Sciatic nerve (tissue), 2 donors: ENCODE results near the gene KSR1. TPM values are rescaled to one million over a fixed set of nuclear protein-coding genes. Genes with fewer than 3 reads are reported as not detected.
A peak's percentile ranks its signal among the peaks of the same experiment; 100 is the strongest.

Source experiments
- ATAC-seq: fragments of 200-7000 bp; cut with Tn5 transposase; one replicate; pipeline ENCODE4 v1.9.1; 2020; ENCODE audit warnings: mild to moderate bottlenecking, moderate library complexity
- DNase-seq: peaks from one replicate; pipeline ENCODE4 v3.0.0-alpha.2; 2020; ENCODE audit warnings: low spot score
- intact Hi-C: fragments of 100-400 bp; cut with DNase I; formaldehyde crosslinking; loops from one replicate; pipeline ENCODE4 v1.14.2; 2022
- total RNA-seq: library from RNA; stranded (reverse); fragmentation: NEBNext Ultra II Directional; extraction: Animal tissue kit (Norgen Biotek cat#: 25700); gene quantifications from one replicate; pipeline ENCODE4 v1.2.1, GENCODE V29; 2021
- donor health status: DM: no; HTN: no; CAD: no.
- donor health status: DM: no; HTN: no; CAD: no.

Gene KSR1
- total RNA-seq, 1 donor from 2014 or later, result 82.2 TPM

- DNase-seq (no peak), ATAC-seq (no peak)
- intact Hi-C loops, result no loop called here
These were observed 130.0 kb downstream of the KSR1 start for GRCh38 chr17:27586203-27586721.

- DNase-seq (no peak), ATAC-seq (no peak)
- intact Hi-C loops, result no loop called here
These were observed 132.1 kb downstream of the KSR1 start for GRCh38 chr17:27588354-27588753.

- no peak for ATAC-seq
- intact Hi-C loops, result no loop called here
- DNase-seq, result no peak
These were observed 134.6 kb downstream of the KSR1 start for GRCh38 chr17:27590864-27591263.

- intact Hi-C loops, result no loop called here
- no peak for ATAC-seq
- DNase-seq, result no peak
These were observed 135.7 kb downstream of the KSR1 start for GRCh38 chr17:27591986-27592385.

- DNase-seq (no peak), ATAC-seq (no peak)
- intact Hi-C loops, result no loop called here
These were observed 137.1 kb downstream of the KSR1 start for GRCh38 chr17:27593232-27593856.

GRCh38 chr17:27593857-27594255 is 137.6 kb downstream of the KSR1 start:
- intact Hi-C loops, result no loop called here
- DNase-seq (no peak), ATAC-seq (no peak)

GRCh38 chr17:27595208-27595607 is 139.0 kb downstream of the KSR1 start:
- ATAC-seq, result no peak
- intact Hi-C loops, result no loop called here
- no peak for DNase-seq

- intact Hi-C loops, result no loop called here
These were observed 139.8 kb downstream of the KSR1 start for GRCh38 chr17:27596096-27596495.

GRCh38 chr17:27596566-27597187 is 140.4 kb downstream of the KSR1 start:
- no peak for ATAC-seq
- intact Hi-C loops, result no loop called here
- DNase-seq, result no peak

More at GRCh38 chr17:27596096-27596495, 139.8 kb downstream of the KSR1 start:
- no peak for DNase-seq
- ATAC-seq, result no peak

- DNase-seq (no peak), ATAC-seq (no peak)
- intact Hi-C loops, result no loop called here
These were observed 140.9 kb downstream of the KSR1 start for GRCh38 chr17:27597188-27597580.

GRCh38 chr17:27597783-27598320 is 141.6 kb downstream of the KSR1 start:
- DNase-seq (no peak), ATAC-seq (no peak)
- intact Hi-C loops, result no loop called here

- no peak for ATAC-seq
- DNase-seq, result no peak
- intact Hi-C loops, result no loop called here
These were observed 142.2 kb downstream of the KSR1 start for GRCh38 chr17:27598337-27599050.

- intact Hi-C loops, result loop anchor here (2.0 to 10.0 kb wide), 3 partner anchors 143 to 248 kb away; partner anchors contain the start of gene KSR1
- DNase-seq, result no peak
- no peak for ATAC-seq
These were observed 144.2 kb downstream of the KSR1 start for GRCh38 chr17:27600471-27600870.

- DNase-seq (peak; percentile 94), ATAC-seq (peak; percentile 61)
- intact Hi-C loops, result loop anchor here (2.0 to 10.0 kb wide), 3 partner anchors 144 to 249 kb away; partner anchors contain the start of gene KSR1
These were observed 145.1 kb downstream of the KSR1 start for GRCh38 chr17:27601069-27601974.

- no peak for DNase-seq
- ATAC-seq, result no peak
- intact Hi-C loops, result loop anchor here (2.0 to 10.0 kb wide), 3 partner anchors 145 to 249 kb away; partner anchors contain the start of gene KSR1
These were observed 145.7 kb downstream of the KSR1 start for GRCh38 chr17:27601975-27602302.

GRCh38 chr17:27602721-27603420 is 146.6 kb downstream of the KSR1 start:
- intact Hi-C loops, result loop anchor here (5.0 to 10.0 kb wide), 2 partner anchors 146 to 152 kb away; partner anchors contain the start of gene KSR1
- DNase-seq (peak; percentile 90), ATAC-seq (peak; percentile 73)

- intact Hi-C loops, result loop anchor here (5.0 to 10.0 kb wide), 2 partner anchors 146 to 151 kb away; partner anchors contain the start of gene KSR1
- no peak for ATAC-seq
- no peak for DNase-seq
These were observed 147.1 kb downstream of the KSR1 start for GRCh38 chr17:27603421-27603770.
